ENCODE results near the gene SLC8A1.

GRCh38 chr2:40259900-40260299 is 192.0 kb downstream of the SLC8A1 start:
- no peak for TF ChIP-seq EZH2 (IDR thresholded peaks at IDR 0.05; ENCODE audit: borderline replicate concordance, low read depth, low read length, poor library complexity, severe bottlenecking)
- TF ChIP-seq CTCF (conservative IDR thresholded peaks at IDR 0.05; ENCODE audit: low read depth, low read length) = no peak
